ENCODE results near the gene PCGF3. TPM values are rescaled to one million over a fixed set of nuclear protein-coding genes. Genes with fewer than 3 reads are reported as not detected.

The PCGF3 gene
- total RNA-seq, 1 experiment from 2014 or later: 66.3 TPM

DNA sequence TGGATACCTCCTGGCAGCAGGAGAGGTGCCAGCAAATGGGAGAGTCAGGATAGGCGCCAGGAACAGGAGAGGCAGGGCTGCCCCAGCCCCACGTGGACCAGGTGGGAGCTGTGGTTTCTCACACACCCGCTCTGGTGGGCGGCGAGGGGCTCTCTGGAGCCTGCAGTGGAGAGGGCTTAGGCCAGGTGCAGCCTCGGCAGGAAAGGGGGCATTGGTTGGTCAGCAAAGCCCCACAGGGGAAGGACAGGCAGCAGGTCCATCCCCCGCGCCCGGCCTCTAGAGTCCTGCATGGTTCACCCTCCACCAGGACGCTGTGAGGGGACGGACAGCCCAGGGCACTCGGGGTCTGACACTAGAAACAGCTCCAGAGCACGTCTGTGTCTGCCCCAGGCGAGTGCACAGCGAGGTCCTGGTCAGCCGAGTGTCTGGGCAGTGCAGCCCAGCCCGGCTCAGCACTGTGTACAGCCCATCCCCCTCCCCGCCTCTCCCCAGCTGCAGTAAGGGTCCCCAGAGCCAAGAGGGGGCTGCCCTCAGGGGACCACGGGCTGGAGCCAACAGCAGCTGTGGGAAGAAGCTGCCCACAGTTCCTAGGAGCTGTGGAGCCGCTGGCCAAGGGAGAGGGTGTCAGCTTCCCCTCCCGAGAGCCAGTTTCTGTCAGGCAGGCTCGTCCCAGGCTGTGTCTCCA is 39.7 kb upstream of the PCGF3 start:
- ATAC-seq: no peak
- Histone ChIP-seq H3K4me1 (ENCODE audit: control insufficient read depth in 1 of 2, insufficient read depth in 2 of 2, low read length in 2 of 2) (peaks cover 0 to 6% of the 10 kb centered on the region in 2 experiments; a peak in 1 of 4 replicates), H3K4me3 (replicated peaks in 1 of 2; ENCODE audit: low read depth in 1 of 2, low read length in 2 of 2) (no peak overlapping the region), H3K27ac (ENCODE audit: low read depth, low read length) (no peak overlapping the region), H3K4me2 (ENCODE audit: low read length) (no peak overlapping the region), H2AFZ (ENCODE audit: low read depth, low read length, poor library complexity, severe bottlenecking) (no peak overlapping the region), H3K9ac (ENCODE audit: low read length) (no peak overlapping the region), H3K36me3 (ENCODE audit: control insufficient read depth in 1 of 2, insufficient read depth in 2 of 2, low read length in 2 of 2) (peaks cover 0 to 2% of the 10 kb centered on the region in 2 experiments; a peak in 1 of 4 replicates), H3K9me2 (ENCODE audit: insufficient read depth) (no peaks in the 10 kb centered on the region), H3K79me2 (ENCODE audit: insufficient read depth, low read length) (no peaks in the 10 kb centered on the region), H3K27me3 (ENCODE audit: insufficient read depth, low read length) (no peaks in the 10 kb centered on the region), H4K20me1 (ENCODE audit: insufficient read depth) (no peaks in the 10 kb centered on the region), H3K9me3 (ENCODE audit: control insufficient read depth in 1 of 2, insufficient read depth in 1 of 2, low read depth in 1 of 2, low read length in 2 of 2) (no peaks in the 10 kb centered on the region)
- ChIA-PET RAD21 (ENCODE audit: low non-redundant PET in 1 of 2, low total read pairs in 2 of 2, uncharacterized antibody in 2 of 2, unreplicated experiment in 2 of 2) (no interaction called here), POLR2A (no interaction called here), CTCF (no interaction called here)
- DNase-seq (ENCODE audit: low read depth, low spot score): no peak
- TF ChIP-seq, protein P1, sequence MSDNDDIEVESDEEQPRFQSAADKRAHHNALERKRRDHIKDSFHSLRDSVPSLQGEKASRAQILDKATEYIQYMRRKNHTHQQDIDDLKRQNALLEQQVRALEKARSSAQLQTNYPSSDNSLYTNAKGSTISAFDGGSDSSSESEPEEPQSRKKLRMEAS (IDR thresholded peaks at IDR 0.05): no peak
- TF ChIP-seq SRF (IDR thresholded peaks at IDR 0.05; ENCODE audit: low read depth) (no peak), SIN3A (IDR thresholded peaks at IDR 0.05; ENCODE audit: low read depth) (no peak), POLR2A (IDR thresholded peaks at IDR 0.05; ENCODE audit: borderline replicate concordance, extremely low read depth, insufficient read depth, insufficient read length) (no peak), JUND (IDR thresholded peaks at IDR 0.05) (no peak), TCF7L2 (IDR thresholded peaks at IDR 0.05; ENCODE audit: borderline replicate concordance, extremely low read depth, insufficient read depth, insufficient read length) (no peak), ELF1 (IDR thresholded peaks at IDR 0.05; ENCODE audit: borderline replicate concordance, low read depth) (no peak), RAD21 (IDR thresholded peaks at IDR 0.05; ENCODE audit: low read depth) (no peak), ZFX (IDR thresholded peaks at IDR 0.05) (no peak), SP1 (IDR thresholded peaks at IDR 0.05; ENCODE audit: low read depth) (no peak), EGR1 (IDR thresholded peaks at IDR 0.05; ENCODE audit: low read depth) (no peak), EZH2phosphoT487 (IDR thresholded peaks at IDR 0.05; ENCODE audit: borderline replicate concordance) (no peak), YY1 (IDR thresholded peaks at IDR 0.05; ENCODE audit: extremely low read depth, insufficient replicate concordance, low read depth, low read length) (no peak), FOSL1 (IDR thresholded peaks at IDR 0.05; ENCODE audit: low read depth) (no peak), CBX3 (IDR thresholded peaks at IDR 0.05; ENCODE audit: low read depth) (no peak), EZH2 (IDR thresholded peaks at IDR 0.05) (no peak), ZNF274 (IDR thresholded peaks at IDR 0.05; ENCODE audit: low read depth, low read length) (no peak)
- TF ChIP-seq, protein P2, sequence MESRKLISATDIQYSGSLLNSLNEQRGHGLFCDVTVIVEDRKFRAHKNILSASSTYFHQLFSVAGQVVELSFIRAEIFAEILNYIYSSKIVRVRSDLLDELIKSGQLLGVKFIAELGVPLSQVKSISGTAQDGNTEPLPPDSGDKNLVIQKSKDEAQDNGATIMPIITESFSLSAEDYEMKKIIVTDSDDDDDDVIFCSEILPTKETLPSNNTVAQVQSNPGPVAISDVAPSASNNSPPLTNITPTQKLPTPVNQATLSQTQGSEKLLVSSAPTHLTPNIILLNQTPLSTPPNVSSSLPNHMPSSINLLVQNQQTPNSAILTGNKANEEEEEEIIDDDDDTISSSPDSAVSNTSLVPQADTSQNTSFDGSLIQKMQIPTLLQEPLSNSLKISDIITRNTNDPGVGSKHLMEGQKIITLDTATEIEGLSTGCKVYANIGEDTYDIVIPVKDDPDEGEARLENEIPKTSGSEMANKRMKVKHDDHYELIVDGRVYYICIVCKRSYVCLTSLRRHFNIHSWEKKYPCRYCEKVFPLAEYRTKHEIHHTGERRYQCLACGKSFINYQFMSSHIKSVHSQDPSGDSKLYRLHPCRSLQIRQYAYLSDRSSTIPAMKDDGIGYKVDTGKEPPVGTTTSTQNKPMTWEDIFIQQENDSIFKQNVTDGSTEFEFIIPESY (IDR thresholded peaks at IDR 0.05; ENCODE audit: extremely low read depth, insufficient replicate concordance, low read length): no peak
- TF ChIP-seq, protein P3, sequence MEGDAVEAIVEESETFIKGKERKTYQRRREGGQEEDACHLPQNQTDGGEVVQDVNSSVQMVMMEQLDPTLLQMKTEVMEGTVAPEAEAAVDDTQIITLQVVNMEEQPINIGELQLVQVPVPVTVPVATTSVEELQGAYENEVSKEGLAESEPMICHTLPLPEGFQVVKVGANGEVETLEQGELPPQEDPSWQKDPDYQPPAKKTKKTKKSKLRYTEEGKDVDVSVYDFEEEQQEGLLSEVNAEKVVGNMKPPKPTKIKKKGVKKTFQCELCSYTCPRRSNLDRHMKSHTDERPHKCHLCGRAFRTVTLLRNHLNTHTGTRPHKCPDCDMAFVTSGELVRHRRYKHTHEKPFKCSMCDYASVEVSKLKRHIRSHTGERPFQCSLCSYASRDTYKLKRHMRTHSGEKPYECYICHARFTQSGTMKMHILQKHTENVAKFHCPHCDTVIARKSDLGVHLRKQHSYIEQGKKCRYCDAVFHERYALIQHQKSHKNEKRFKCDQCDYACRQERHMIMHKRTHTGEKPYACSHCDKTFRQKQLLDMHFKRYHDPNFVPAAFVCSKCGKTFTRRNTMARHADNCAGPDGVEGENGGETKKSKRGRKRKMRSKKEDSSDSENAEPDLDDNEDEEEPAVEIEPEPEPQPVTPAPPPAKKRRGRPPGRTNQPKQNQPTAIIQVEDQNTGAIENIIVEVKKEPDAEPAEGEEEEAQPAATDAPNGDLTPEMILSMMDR (IDR thresholded peaks at IDR 0.05 in 2 of 3, conservative IDR thresholded peaks at IDR 0.05 in 1 of 3; ENCODE audit: borderline replicate concordance in 1 of 3, insufficient read depth in 1 of 3, low read depth in 2 of 3, low read length in 2 of 3): no peak
- TF ChIP-seq, protein P4, sequence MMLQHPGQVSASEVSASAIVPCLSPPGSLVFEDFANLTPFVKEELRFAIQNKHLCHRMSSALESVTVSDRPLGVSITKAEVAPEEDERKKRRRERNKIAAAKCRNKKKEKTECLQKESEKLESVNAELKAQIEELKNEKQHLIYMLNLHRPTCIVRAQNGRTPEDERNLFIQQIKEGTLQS (IDR thresholded peaks at IDR 0.05): no peak
- no TSS peak for BruUV-seq (replicated peaks)
- intact Hi-C loops (cut with micrococcal nuclease): no loop called here
